ENCODE results near the gene CBLN3. TPM values are rescaled to one million over a fixed set of nuclear protein-coding genes. Genes with fewer than 3 reads are reported as not detected.

CBLN3 gene
- total RNA-seq, 2 donors from 2014 or later: 1.8 to 2.0 TPM

GRCh38 chr14:24378981-24379906 is 50.2 kb downstream of the CBLN3 start:
- no peak for DNase-seq
- H3K27ac ChIP-seq: no peak overlapping the region
- no peaks in the 10 kb centered on the region for H3K9me3 ChIP-seq
- no peaks in the 10 kb centered on the region for H3K36me3 ChIP-seq
- TF ChIP-seq, protein P1, sequence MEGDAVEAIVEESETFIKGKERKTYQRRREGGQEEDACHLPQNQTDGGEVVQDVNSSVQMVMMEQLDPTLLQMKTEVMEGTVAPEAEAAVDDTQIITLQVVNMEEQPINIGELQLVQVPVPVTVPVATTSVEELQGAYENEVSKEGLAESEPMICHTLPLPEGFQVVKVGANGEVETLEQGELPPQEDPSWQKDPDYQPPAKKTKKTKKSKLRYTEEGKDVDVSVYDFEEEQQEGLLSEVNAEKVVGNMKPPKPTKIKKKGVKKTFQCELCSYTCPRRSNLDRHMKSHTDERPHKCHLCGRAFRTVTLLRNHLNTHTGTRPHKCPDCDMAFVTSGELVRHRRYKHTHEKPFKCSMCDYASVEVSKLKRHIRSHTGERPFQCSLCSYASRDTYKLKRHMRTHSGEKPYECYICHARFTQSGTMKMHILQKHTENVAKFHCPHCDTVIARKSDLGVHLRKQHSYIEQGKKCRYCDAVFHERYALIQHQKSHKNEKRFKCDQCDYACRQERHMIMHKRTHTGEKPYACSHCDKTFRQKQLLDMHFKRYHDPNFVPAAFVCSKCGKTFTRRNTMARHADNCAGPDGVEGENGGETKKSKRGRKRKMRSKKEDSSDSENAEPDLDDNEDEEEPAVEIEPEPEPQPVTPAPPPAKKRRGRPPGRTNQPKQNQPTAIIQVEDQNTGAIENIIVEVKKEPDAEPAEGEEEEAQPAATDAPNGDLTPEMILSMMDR (IDR thresholded peaks at IDR 0.05): no peak
- H3K9ac ChIP-seq (ENCODE audit: low read depth in 2 of 2, low read length in 2 of 2): no peak overlapping the region
- no peaks in the 10 kb centered on the region for H3K4me1 ChIP-seq
- intact Hi-C loops (cut with DNase I): no loop called here
- no peaks in the 10 kb centered on the region for H3K27me3 ChIP-seq
- no peak overlapping the region for H3K4me3 ChIP-seq

- no peak overlapping the region for H3K9ac ChIP-seq (ENCODE audit: low read depth in 2 of 2, low read length in 2 of 2)
- no peak overlapping the region for H3K4me3 ChIP-seq
- TF ChIP-seq, protein P1 (IDR thresholded peaks at IDR 0.05): no peak
- H3K36me3 ChIP-seq: no peaks in the 10 kb centered on the region
- intact Hi-C loops (cut with DNase I): no loop called here
- no peak overlapping the region for H3K27ac ChIP-seq
- DNase-seq: no peak
- no peaks in the 10 kb centered on the region for H3K9me3 ChIP-seq
- H3K4me1 ChIP-seq: no peaks in the 10 kb centered on the region
- H3K27me3 ChIP-seq: no peaks in the 10 kb centered on the region
Measured at GRCh38 chr14:24378327-24378726, 51.1 kb downstream of the CBLN3 start.

GRCh38 chr14:24377657-24378056 is 51.8 kb downstream of the CBLN3 start:
- no peak overlapping the region for H3K9ac ChIP-seq (ENCODE audit: low read depth in 2 of 2, low read length in 2 of 2)
- TF ChIP-seq, protein P1 (IDR thresholded peaks at IDR 0.05): no peak
- no peaks in the 10 kb centered on the region for H3K4me1 ChIP-seq
- intact Hi-C loops (cut with DNase I): no loop called here
- no peak overlapping the region for H3K27ac ChIP-seq
- no peaks in the 10 kb centered on the region for H3K9me3 ChIP-seq
- H3K4me3 ChIP-seq: no peak overlapping the region
- no peaks in the 10 kb centered on the region for H3K27me3 ChIP-seq
- DNase-seq: no peak
- no peaks in the 10 kb centered on the region for H3K36me3 ChIP-seq

DNA sequence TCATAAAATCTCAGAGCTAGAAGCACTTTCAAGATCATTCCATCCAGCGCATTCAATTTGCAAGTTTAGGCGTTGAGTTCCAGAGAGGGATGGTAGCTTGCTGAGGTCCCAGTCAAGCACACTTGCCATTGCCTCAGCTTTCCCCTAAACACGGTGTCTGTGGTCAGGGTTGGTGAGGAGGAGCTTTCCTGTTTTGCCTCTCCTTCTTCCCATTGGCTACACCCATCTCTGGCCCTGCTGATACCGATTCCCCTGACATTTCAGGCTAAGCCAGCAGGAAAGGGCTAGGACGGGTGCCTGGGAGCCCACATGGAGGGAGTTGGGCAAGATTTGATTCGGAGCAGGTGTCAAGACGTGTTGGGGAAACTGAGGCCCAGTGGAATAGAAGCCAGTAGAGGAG is 52.3 kb downstream of the CBLN3 start:
- Histone ChIP-seq H3K4me3 (no peak overlapping the region), H3K27me3 (no peaks in the 10 kb centered on the region), H3K4me1 (no peaks in the 10 kb centered on the region), H3K36me3 (no peaks in the 10 kb centered on the region), H3K9ac (ENCODE audit: low read depth in 2 of 2, low read length in 2 of 2) (no peak overlapping the region), H3K27ac (no peak overlapping the region), H3K9me3 (no peaks in the 10 kb centered on the region)
- intact Hi-C loops (cut with DNase I): no loop called here
- TF ChIP-seq, protein P1 (IDR thresholded peaks at IDR 0.05): no peak
- no peak for DNase-seq

Other genes starting within 250 kb of the CBLN3 start
- gene IPO4, start 240.9 kb downstream of the CBLN3 start, total RNA-seq: 10 to 100 TPM; 19.3 to 78.2 TPM
- 10 to 100 TPM; 58.8 to 65.6 TPM for gene TM9SF1, start 234.2 kb downstream of the CBLN3 start, total RNA-seq
- under 1 TPM; 0.19 to 0.49 TPM for gene TSSK4, start 224.0 kb downstream of the CBLN3 start, total RNA-seq
- gene CHMP4A, start 216.2 kb downstream of the CBLN3 start, total RNA-seq: 10 to 100 TPM; 47.8 to 48.0 TPM
- 10 to 100 TPM in 1 of 2 donors, 1 to 10 TPM in 1; 8.2 to 10.9 TPM for gene MDP1, start 213.6 kb downstream of the CBLN3 start, total RNA-seq
- 100 to 1,000 TPM; 126 to 150 TPM for gene NEDD8, start 197.3 kb downstream of the CBLN3 start, total RNA-seq
- gene GMPR2, start 196.7 kb downstream of the CBLN3 start, total RNA-seq: 10 to 100 TPM; 57.9 to 68.1 TPM
- gene TINF2, start 187.0 kb downstream of the CBLN3 start, total RNA-seq: 10 to 100 TPM; 45.5 to 45.7 TPM
- 1 to 10 TPM in 1 of 2 donors, under 1 TPM in 1; 0.40 to 3.9 TPM for gene TGM1, start 166.5 kb downstream of the CBLN3 start, total RNA-seq
- 10 to 100 TPM; 37.3 to 38.3 TPM for gene RABGGTA, start 158.1 kb downstream of the CBLN3 start, total RNA-seq
- 10 to 100 TPM; 38.0 to 42.4 TPM for gene DHRS1, start 129.9 kb downstream of the CBLN3 start, total RNA-seq
- 10 to 100 TPM; 23.8 to 49.8 TPM for gene NOP9, start 129.8 kb downstream of the CBLN3 start, total RNA-seq
- 10 to 100 TPM in 1 of 2 donors, 1 to 10 TPM in 1; 7.7 to 12.9 TPM for gene CIDEB, start 121.7 kb downstream of the CBLN3 start, total RNA-seq
- gene LTB4R2, start 119.5 kb downstream of the CBLN3 start, total RNA-seq: 1 to 10 TPM; 2.7 to 7.8 TPM
- 1 to 10 TPM; 1.5 to 4.0 TPM for gene LTB4R, start 118.2 kb downstream of the CBLN3 start, total RNA-seq
- gene ADCY4, start 94.6 kb downstream of the CBLN3 start, total RNA-seq: 10 to 100 TPM in 1 of 2 donors, 1 to 10 TPM in 1; 6.7 to 10.2 TPM
- 10 to 100 TPM; 30.1 to 38.2 TPM for gene RIPK3, start 89.7 kb downstream of the CBLN3 start, total RNA-seq
- gene NFATC4, start 61.5 kb downstream of the CBLN3 start, total RNA-seq: 10 to 100 TPM; 11.2 to 24.0 TPM
- 10 to 100 TPM; 13.0 to 26.7 TPM for gene NYNRIN, start 30.7 kb downstream of the CBLN3 start, total RNA-seq
- 10 to 100 TPM; 82.6 to 90.4 TPM for gene KHNYN, start 286 bp upstream of the CBLN3 start, total RNA-seq
- 10 to 100 TPM; 32.5 to 40.9 TPM for gene SDR39U1, start 13.1 kb upstream of the CBLN3 start, total RNA-seq
- 1 to 10 TPM; 1.3 TPM for gene CMA1, start 78.6 kb upstream of the CBLN3 start, total RNA-seq
- gene CTSG, start 146.6 kb upstream of the CBLN3 start, total RNA-seq: 1 to 10 TPM; 3.2 to 5.4 TPM
- under 1 TPM; 0.53 to 0.59 TPM for gene GZMH, start 180.0 kb upstream of the CBLN3 start, total RNA-seq
- 1 to 10 TPM; 1.1 to 3.0 TPM for gene GZMB, start 204.5 kb upstream of the CBLN3 start, total RNA-seq